Neural progenitor cell (in vitro differentiated cells): ENCODE results near the gene KIRREL2.

Source experiments
- EZH2phosphoT487 ChIP-seq: fragments of 200-600 bp; sonication (generic); IDR thresholded peaks from 2 replicates; pipeline ENCODE4 v1.6.1; 2017; ENCODE audit warnings: antibody characterized with exemption
- TF ChIP-seq, protein P1 (sequence below): fragments of 200-600 bp; sonication (generic); IDR thresholded peaks from 2 replicates; pipeline ENCODE4 v1.5.1; 2017; ENCODE audit warnings: antibody characterized with exemption, mild to moderate bottlenecking

DNA sequence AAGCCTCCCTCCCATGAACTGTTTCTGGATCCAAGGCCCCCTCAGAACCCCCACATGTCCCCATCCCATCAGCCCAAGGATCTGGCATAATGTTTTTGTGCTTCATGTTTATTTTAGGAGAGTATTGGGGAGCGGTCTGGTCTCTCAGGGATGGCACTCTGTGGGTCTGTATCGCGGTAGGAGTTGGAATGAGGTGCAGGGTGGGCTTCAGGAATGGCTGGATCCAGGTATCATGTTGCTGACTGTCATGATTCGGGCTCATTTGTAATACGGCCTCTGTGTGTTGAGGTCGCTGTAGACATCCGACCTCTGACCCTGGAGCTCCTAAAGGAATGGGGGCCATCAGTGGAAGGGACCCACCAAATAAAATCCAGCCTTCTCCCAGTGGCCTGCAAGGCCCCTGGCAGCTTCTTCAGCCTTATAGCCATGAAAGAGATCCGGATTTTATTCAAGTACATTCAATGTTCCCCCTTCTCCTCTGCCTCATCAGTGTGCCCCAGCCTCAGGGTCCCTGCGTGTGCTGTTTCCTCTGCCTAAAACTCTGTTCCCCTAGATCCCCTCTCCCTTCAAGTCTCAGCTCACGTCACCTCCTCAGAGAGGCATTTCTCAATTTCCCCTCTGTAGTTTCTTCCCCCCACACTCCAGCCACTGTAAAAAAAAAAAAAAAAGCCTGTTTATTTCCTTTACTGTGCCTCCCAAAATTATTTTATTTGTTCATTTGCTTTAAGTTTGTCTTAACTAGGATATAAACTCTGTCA, 47.8 kb downstream of the KIRREL2 start:
- TF ChIP-seq, protein P1, sequence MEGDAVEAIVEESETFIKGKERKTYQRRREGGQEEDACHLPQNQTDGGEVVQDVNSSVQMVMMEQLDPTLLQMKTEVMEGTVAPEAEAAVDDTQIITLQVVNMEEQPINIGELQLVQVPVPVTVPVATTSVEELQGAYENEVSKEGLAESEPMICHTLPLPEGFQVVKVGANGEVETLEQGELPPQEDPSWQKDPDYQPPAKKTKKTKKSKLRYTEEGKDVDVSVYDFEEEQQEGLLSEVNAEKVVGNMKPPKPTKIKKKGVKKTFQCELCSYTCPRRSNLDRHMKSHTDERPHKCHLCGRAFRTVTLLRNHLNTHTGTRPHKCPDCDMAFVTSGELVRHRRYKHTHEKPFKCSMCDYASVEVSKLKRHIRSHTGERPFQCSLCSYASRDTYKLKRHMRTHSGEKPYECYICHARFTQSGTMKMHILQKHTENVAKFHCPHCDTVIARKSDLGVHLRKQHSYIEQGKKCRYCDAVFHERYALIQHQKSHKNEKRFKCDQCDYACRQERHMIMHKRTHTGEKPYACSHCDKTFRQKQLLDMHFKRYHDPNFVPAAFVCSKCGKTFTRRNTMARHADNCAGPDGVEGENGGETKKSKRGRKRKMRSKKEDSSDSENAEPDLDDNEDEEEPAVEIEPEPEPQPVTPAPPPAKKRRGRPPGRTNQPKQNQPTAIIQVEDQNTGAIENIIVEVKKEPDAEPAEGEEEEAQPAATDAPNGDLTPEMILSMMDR: no peak
- no peak for TF ChIP-seq EZH2phosphoT487
